GM12875 (cell line): ENCODE measurements around the gene ISL2.

Experiments used
- H3K4me3 ChIP-seq: one replicate; pipeline ENCODE4 v1.5.1; 2011; ENCODE audit warnings: low read depth, low read length, control low read depth
- TF ChIP-seq, protein P1 (sequence below): IDR thresholded peaks from 2 replicates; pipeline ENCODE4 v1.5.1; 2011; ENCODE audit warnings: low read depth, mild to moderate bottlenecking, control low read depth, inconsistent platforms, low read length, moderate library complexity, borderline replicate concordance; ENCODE audit not compliant: insufficient read depth

Gene ISL2

DNA sequence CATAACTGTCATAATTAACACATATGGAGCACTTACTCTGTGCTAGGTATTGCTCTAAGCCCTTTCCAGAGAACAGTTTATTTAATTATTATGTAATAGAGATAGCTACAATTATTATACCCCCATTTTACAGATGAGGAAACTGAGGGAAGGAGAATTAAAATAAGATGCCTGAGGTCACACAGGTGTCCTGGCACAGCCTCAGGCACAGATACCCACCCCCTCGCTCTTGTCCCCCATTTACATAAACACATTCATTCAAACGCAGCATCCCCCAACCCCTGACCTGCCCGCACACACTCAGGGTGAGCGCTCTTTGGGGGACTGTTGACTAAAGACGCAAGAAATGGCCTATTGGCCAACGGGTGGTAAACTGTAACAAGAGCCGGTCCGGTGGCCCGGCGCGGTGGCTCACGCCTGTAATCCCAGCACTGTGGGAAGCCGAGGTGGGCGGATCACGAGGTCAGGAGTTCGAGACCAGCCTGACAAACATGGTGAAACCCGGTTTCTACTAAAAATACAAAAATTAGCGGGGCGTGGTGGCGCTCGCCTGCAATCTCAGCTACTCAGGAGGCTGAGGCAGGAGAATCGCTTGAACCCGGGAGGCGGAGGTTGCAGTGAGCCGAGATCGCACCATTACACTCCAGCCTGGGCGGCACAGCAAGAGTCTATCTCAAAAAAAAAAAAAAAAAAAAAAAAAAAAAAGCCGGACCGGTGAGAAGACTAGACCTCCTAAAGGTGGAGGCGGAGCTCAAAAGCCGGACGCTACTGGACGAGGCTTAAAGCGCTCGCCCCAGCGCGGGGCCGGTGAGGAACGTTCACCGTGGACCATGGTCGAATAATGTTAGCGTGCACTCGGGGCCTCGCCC lies 1.9 kb upstream of the ISL2 start:
- TF ChIP-seq, protein P1, sequence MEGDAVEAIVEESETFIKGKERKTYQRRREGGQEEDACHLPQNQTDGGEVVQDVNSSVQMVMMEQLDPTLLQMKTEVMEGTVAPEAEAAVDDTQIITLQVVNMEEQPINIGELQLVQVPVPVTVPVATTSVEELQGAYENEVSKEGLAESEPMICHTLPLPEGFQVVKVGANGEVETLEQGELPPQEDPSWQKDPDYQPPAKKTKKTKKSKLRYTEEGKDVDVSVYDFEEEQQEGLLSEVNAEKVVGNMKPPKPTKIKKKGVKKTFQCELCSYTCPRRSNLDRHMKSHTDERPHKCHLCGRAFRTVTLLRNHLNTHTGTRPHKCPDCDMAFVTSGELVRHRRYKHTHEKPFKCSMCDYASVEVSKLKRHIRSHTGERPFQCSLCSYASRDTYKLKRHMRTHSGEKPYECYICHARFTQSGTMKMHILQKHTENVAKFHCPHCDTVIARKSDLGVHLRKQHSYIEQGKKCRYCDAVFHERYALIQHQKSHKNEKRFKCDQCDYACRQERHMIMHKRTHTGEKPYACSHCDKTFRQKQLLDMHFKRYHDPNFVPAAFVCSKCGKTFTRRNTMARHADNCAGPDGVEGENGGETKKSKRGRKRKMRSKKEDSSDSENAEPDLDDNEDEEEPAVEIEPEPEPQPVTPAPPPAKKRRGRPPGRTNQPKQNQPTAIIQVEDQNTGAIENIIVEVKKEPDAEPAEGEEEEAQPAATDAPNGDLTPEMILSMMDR, result no peak
- no peak overlapping the region for H3K4me3 ChIP-seq

DNA sequence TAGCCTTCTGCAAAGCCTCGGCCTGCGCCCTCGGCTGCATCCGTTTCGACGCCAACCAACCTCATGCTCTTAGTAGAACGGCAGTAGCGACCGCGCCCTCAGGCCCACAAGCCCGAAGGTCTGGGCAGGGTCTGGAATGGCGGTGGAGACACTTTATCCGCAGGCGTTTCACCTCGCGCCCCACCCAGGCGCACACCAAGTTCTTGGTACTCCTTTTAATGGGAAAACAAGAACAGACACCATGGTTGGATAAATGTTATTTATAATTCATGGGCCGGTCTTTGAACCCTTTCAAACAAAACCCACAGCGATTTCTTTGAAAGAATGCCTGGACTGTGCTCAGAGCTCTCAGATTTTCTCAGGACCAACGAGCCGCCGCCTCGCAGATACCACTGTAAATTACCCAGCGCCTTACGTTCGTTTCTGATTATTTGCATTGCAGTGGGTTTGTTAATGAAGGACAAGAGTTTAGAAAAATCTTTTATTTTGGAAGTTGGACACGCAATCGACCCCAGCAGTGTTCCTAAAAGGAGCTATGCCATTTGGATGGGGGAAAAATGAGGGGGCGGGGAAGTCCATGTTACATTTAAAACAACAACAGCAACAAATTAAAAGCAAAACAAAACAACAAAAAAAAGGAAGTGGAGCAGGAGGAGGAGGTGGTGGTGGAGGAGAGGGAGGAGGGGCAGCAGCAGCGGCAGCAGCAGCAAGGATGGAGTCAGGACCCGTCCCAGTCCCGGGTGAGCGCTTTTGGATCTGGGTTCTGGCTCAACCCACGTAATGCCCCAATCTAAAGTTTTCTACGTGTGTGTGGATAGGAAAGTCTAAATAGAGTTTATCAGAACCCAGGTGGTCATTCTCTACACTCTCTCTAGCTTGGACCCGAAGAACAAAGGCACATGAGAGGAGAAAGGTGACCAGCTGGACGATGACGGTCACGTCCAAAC lies 993 bp upstream of the ISL2 start:
- TF ChIP-seq, protein P1, result no peak
- H3K4me3 ChIP-seq, result peak overlapping the region; percentile 62

DNA sequence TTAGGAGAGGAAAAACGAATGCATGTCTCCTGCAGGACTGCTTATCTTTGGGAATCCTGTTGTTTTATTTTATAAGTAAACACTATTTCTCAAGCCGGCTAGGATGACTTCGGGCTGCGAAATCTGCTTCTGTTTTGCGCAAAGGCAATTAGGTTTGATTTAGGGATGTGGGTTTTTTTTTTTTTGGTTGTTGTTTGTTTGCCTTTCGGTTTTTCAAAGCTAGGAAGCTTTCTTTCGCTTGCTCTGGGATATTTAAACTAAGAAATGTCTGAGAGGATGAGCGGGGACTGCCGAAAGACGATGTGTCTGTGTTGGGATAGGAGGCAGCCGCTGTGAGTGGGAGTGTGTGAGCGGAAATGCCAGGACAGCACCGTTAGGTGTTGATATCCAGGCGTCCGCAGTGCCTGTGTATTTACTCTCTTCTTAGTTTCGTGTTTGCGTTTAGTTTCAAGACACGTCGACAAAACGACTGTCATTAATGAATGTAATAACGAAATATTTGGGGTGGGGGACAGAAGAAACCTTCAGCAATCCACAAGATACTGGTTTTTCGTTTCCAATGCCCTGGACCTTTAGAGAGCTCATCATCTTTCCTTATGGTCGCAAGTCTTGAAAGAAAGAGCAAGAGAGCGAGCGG lies 604 bp downstream of the ISL2 start:
- TF ChIP-seq, protein P1, result no peak
- H3K4me3 ChIP-seq, result peak overlapping the region; percentile 62

DNA sequence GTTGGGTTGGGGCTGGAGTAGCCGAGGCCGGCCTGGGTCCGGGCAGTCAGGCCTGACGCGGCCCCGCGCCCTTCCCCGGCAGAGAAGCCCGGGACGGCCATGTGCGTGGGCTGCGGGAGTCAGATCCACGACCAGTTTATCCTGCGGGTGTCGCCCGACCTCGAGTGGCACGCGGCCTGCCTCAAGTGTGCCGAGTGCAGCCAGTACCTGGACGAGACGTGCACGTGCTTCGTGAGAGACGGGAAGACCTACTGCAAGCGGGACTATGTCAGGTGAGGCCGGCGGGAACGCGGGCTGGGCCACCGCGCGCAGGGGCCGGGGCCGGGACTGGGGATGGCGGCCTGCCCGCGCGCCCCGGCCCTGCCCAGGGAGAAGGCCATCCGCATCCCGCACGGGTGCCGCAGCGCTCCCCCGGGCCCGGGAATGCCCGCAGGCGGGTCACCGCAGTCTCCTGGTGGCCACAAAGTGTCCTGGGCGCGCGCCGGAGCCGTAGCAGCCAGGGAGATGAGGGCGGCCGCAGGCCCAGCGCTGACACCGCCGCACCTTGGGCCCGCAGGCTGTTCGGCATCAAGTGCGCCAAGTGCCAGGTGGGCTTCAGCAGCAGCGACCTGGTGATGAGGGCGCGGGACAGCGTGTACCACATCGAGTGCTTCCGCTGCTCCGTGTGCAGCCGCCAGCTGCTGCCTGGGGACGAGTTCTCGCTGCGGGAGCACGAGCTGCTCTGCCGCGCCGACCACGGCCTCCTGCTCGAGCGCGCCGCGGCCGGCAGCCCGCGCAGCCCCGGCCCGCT lies 1.3 kb downstream of the ISL2 start:
- TF ChIP-seq, protein P1, result no peak
- peak overlapping the region; percentile 62 for H3K4me3 ChIP-seq

GRCh38 chr15:76338486-76339304 lies 2.1 kb downstream of the ISL2 start:
- TF ChIP-seq, protein P1, result no peak
- peak overlapping the region; percentile 62 for H3K4me3 ChIP-seq
